RPMI7951 (cell line): ENCODE data around the gene AP4M1. TPM values are rescaled to one million over a fixed set of nuclear protein-coding genes. Genes with fewer than 3 reads are reported as not detected.
A peak's percentile ranks its signal among the peaks of the same experiment; 100 is the strongest.

ENCODE experiments used
- DNase-seq: peaks from one replicate; pipeline ENCODE4 v3.0.0-alpha.2; 2012; ENCODE audit warnings: low read depth
- total RNA-seq: library from RNA; depleted of rRNA; stranded (reverse); fragments of >200 nt; shearing (Covaris generic); gene quantifications from 2 replicates; pipeline ENCODE4 v1.2.3, GENCODE V29; 2014

AP4M1 gene
- total RNA-seq, 1 experiment from 2014 or later: 22.6 TPM

GRCh38 chr7:100087055-100087750 is 14.2 kb upstream of the AP4M1 start:
- DNase-seq: peak; percentile 92

GRCh38 chr7:100088095-100088620 is 13.3 kb upstream of the AP4M1 start:
- DNase-seq: no peak

- peak; percentile 79 for DNase-seq
Measured at GRCh38 chr7:100088621-100089457, 12.6 kb upstream of the AP4M1 start, which contains the start of gene COPS6. Gene COPS6, plus strand, starts transcription at chr7:100088969. Its CDS starts 22 bp downstream, at chr7:100088991.

GRCh38 chr7:100089458-100090196 is 11.8 kb upstream of the AP4M1 start:
- DNase-seq: no peak

GRCh38 chr7:100090527-100091410 is 10.7 kb upstream of the AP4M1 start:
- DNase-seq: no peak

- DNase-seq: no peak
Measured at GRCh38 chr7:100091411-100092181, 9.8 kb upstream of the AP4M1 start.

- no peak for DNase-seq
Measured at GRCh38 chr7:100093054-100093453, 8.4 kb upstream of the AP4M1 start.

- no peak for DNase-seq
Measured at GRCh38 chr7:100093498-100093897, 7.9 kb upstream of the AP4M1 start.

- no peak for DNase-seq
Measured at GRCh38 chr7:100093925-100094486, 7.4 kb upstream of the AP4M1 start.

- no peak for DNase-seq
Measured at GRCh38 chr7:100095289-100095688, 6.2 kb upstream of the AP4M1 start.

GRCh38 chr7:100095704-100096103 is 5.7 kb upstream of the AP4M1 start:
- DNase-seq: no peak

GRCh38 chr7:100098913-100099312 is 2.5 kb upstream of the AP4M1 start:
- no peak for DNase-seq

- no peak for DNase-seq
Measured at GRCh38 chr7:100099452-100099851, 2.0 kb upstream of the AP4M1 start.

GRCh38 chr7:100100420-100101015 is 925 bp upstream of the AP4M1 start:
- DNase-seq: peak; percentile 96

- DNase-seq: peak; percentile 99
Measured at GRCh38 chr7:100102950-100103840, 1.8 kb downstream of the AP4M1 start.

- no peak for DNase-seq
Measured at GRCh38 chr7:100105534-100105933, 4.1 kb downstream of the AP4M1 start.

- no peak for DNase-seq
Measured at GRCh38 chr7:100106633-100107032, 5.2 kb downstream of the AP4M1 start.

- no peak for DNase-seq
Measured at GRCh38 chr7:100107125-100107737, 5.8 kb downstream of the AP4M1 start.
